GM12892 (cell line): ENCODE measurements around the gene ZNF518A.

Source experiments
- POLR2A ChIP-seq: IDR thresholded peaks from 2 replicates; pipeline ENCODE4 v1.6.1; 2011; ENCODE audit warnings: low read depth, low read length, control low read depth
- POLR2AphosphoS5 ChIP-seq: IDR thresholded peaks from 2 replicates; pipeline ENCODE4 v1.6.1; 2011; ENCODE audit warnings: low read depth, low read length, control low read depth

DNA sequence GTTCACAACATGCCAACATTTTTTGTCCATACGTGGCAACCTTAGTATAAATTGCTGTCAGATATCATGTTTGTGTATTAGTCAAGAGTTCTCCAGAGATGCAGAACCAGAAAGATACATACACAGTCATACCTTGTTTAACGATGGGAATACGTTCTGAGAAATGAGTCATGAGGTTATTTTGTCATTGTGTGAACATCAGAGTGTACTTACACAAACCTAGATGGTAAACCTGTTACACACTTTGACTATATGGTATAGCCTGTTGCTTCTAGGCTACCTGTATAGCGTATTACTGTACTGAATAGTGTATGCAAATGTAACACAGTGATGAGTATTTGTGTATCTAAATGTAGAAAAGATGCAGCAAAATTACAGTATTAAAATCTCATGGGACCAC lies 22.3 kb downstream of the ZNF518A start:
- TF ChIP-seq POLR2A (no peak), POLR2AphosphoS5 (no peak)
